Natural killer cell (primary cell): Measurements from ENCODE around the gene SLC44A5. TPM values are rescaled to one million over a fixed set of nuclear protein-coding genes. Genes with fewer than 3 reads are reported as not detected.
"Not testable (repeated sequence)": the region's sequence is repeated elsewhere in the genome, so short reads cannot be mapped to it uniquely, and the experiment has no call there.

ENCODE experiments used
- ATAC-seq, 3 donors: fragments of 150-1000 bp in 2 of 3; fragments of 200-7000 bp in 1 of 3; cut with Tn5 transposase; 1 replicate in 1 of 3; 2 replicates in 2 of 3; pipeline ENCODE4 v1.10.0; 2021; ENCODE audit warnings: mild to moderate bottlenecking in 2 of 3, moderate library complexity in 2 of 3
- DNase-seq, 2 donors: peaks; one replicate each; pipeline versions ENCODE4 v3.0.0 to v3.0.0-alpha.2; 2013 to 2021; ENCODE audit warnings: mixed read lengths in 1 of 2
- H3K27ac ChIP-seq: one replicate; pipeline ENCODE4 v1.5.1; 2013; ENCODE audit warnings: mild to moderate bottlenecking, low read length
- H3K27me3 ChIP-seq: one replicate; pipeline ENCODE4 v1.6.1; 2013; ENCODE audit warnings: low read length; ENCODE audit not compliant: control insufficient read depth, insufficient read depth
- H3K36me3 ChIP-seq: one replicate; pipeline ENCODE4 v1.6.1; 2013; ENCODE audit warnings: low read length; ENCODE audit not compliant: control insufficient read depth, insufficient read depth
- H3K4me1 ChIP-seq: one replicate; pipeline ENCODE4 v1.6.1; 2013; ENCODE audit warnings: low read length; ENCODE audit not compliant: control insufficient read depth, insufficient read depth
- H3K4me3 ChIP-seq: one replicate; pipeline ENCODE4 v1.5.1; 2013; ENCODE audit warnings: low read length
- H3K9me3 ChIP-seq: one replicate; pipeline ENCODE4 v1.6.1; 2013; ENCODE audit warnings: low read length; ENCODE audit not compliant: control insufficient read depth, insufficient read depth
- H3K27ac Mint-ChIP-seq, 2 donors: one replicate each; pipeline ENCODE4 v1.8.0; 2022; ENCODE audit warnings: mild to moderate bottlenecking in 2 of 2, mixed read lengths in 2 of 2, moderate library complexity in 1 of 2
- H3K27me3 Mint-ChIP-seq, 2 donors: one replicate each; pipeline ENCODE4 v1.8.0; 2022; ENCODE audit warnings: low read depth in 2 of 2, mixed read lengths in 2 of 2
- H3K36me3 Mint-ChIP-seq: one replicate; pipeline ENCODE4 v1.8.0; 2022; ENCODE audit warnings: mixed read lengths
- H3K4me1 Mint-ChIP-seq, 2 donors: one replicate each; pipeline ENCODE4 v1.8.0; 2022; ENCODE audit warnings: mixed read lengths in 2 of 2
- H3K4me3 Mint-ChIP-seq: one replicate; pipeline ENCODE4 v1.8.0; 2022; ENCODE audit warnings: mild to moderate bottlenecking, moderate library complexity, mixed read lengths
- H3K9me3 Mint-ChIP-seq, 2 donors: one replicate each; pipeline ENCODE4 v1.8.0; 2022; ENCODE audit warnings: mixed read lengths in 2 of 2
- WGBS: methylation state at CpG from one replicate; pipeline ENCODE4 v1.1.7; 2013; ENCODE audit warnings: missing lambda C conversion rate; ENCODE audit not compliant: insufficient coverage; 5-methylcytosine and 5-hydroxymethylcytosine counted together
- intact Hi-C: fragments of 100-400 bp; cut with micrococcal nuclease; formaldehyde crosslinking; loops from one replicate; pipeline ENCODE4 v1.14.2; 2022
- total RNA-seq, 4 donors: library from RNA; stranded (reverse); fragments of 120-200 nt in 1 of 4; gene quantifications; one replicate each; pipeline versions ENCODE4 v1.2.3 to v1.2.4, GENCODE V29; 2013 to 2022
- TF ChIP-seq, protein P1 (sequence below): fragments of 200-600 bp; IDR thresholded peaks from one replicate; pipeline ENCODE4 v1.8.0; 2022; ENCODE audit warnings: antibody characterized with exemption

Gene SLC44A5
- total RNA-seq, 3 donors from 2014 or later (not counting 1 experiment from before 2014, with no cell fraction given), result 0.15 to 1.2 TPM; not detected in 1

DNA sequence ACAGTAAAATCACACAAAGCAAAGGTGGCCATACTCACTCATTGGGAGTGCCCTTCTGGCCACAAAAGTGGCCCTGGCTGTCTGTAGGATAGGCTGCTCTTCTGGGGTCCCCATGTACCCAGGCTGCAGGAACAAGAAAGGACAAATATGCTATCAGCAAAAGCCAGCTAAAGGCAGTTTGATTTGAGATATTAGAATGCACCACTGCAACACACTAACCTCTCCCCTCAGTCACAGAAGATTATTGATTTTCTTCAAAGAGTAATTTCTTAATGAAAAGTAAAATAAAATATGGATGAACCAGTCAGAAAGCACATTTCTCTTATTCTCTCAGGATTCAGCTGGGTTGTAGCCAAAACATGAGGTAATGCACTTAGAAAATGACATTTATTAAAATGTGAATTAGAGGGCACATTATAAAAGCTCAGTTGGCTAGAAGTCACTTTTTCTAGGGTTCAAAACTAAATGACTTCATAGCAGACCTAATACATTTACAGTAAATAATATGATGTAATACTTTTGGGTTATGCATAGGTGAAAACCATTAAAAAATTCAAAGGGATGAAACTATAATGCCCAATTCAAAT lies 335.9 kb downstream of the SLC44A5 start:
- TF ChIP-seq, protein P1, sequence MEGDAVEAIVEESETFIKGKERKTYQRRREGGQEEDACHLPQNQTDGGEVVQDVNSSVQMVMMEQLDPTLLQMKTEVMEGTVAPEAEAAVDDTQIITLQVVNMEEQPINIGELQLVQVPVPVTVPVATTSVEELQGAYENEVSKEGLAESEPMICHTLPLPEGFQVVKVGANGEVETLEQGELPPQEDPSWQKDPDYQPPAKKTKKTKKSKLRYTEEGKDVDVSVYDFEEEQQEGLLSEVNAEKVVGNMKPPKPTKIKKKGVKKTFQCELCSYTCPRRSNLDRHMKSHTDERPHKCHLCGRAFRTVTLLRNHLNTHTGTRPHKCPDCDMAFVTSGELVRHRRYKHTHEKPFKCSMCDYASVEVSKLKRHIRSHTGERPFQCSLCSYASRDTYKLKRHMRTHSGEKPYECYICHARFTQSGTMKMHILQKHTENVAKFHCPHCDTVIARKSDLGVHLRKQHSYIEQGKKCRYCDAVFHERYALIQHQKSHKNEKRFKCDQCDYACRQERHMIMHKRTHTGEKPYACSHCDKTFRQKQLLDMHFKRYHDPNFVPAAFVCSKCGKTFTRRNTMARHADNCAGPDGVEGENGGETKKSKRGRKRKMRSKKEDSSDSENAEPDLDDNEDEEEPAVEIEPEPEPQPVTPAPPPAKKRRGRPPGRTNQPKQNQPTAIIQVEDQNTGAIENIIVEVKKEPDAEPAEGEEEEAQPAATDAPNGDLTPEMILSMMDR, result no peak
- no peak overlapping the region for H3K4me3 ChIP-seq
- no peak overlapping the region for H3K4me3 Mint-ChIP-seq
- H3K9me3 ChIP-seq, result no peaks in the 10 kb centered on the region
- no peaks in the 10 kb centered on the region for H3K4me1 Mint-ChIP-seq
- peaks cover 6% of the 10 kb centered on the region for H3K36me3 Mint-ChIP-seq
- H3K27me3 ChIP-seq, result no peaks in the 10 kb centered on the region
- H3K27ac Mint-ChIP-seq, result no peak overlapping the region
- no peak overlapping the region for H3K27ac ChIP-seq
- DNase-seq (no peak), ATAC-seq (no peak)
- H3K9me3 Mint-ChIP-seq, result peaks cover 6% of the 10 kb centered on the region in 2 donors
- H3K27me3 Mint-ChIP-seq, result no peaks in the 10 kb centered on the region
- no peaks in the 10 kb centered on the region for H3K4me1 ChIP-seq
- H3K36me3 ChIP-seq, result no peaks in the 10 kb centered on the region
- intact Hi-C loops, result no loop called here

DNA sequence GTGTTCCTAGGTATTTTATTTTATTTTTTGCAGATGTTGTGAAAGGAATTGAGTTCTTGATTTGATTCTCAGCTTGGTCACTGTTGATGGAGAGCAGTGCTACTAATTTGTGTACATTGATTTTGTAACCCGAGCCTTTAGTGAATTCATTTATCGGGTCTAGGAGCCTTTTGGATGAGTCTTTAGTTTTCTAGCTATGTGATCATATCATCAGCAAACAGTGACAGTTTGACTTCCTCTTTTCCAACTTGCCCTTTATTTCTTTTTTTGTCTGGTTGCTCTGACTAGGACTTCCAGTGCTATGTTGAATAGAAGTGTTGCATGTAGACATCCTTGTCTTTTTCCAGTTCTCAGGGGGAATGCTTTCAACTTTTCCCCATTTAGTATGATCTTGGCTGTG lies 337.8 kb downstream of the SLC44A5 start:
- no peak overlapping the region for H3K4me3 ChIP-seq
- H3K4me1 Mint-ChIP-seq, result no peaks in the 10 kb centered on the region
- intact Hi-C loops, result no loop called here
- DNase-seq (no peak), ATAC-seq (no peak)
- peaks cover 6% of the 10 kb centered on the region for H3K36me3 Mint-ChIP-seq
- H3K4me3 Mint-ChIP-seq, result no peak overlapping the region
- H3K9me3 Mint-ChIP-seq, result peaks cover 4 to 5% of the 10 kb centered on the region in 2 donors
- H3K36me3 ChIP-seq, result no peaks in the 10 kb centered on the region
- no peaks in the 10 kb centered on the region for H3K4me1 ChIP-seq
- no peaks in the 10 kb centered on the region for H3K27me3 ChIP-seq
- no peak overlapping the region for H3K27ac ChIP-seq
- H3K27ac Mint-ChIP-seq, result no peak overlapping the region
- TF ChIP-seq, protein P1, result no peak
- no peaks in the 10 kb centered on the region for H3K27me3 Mint-ChIP-seq
- no peaks in the 10 kb centered on the region for H3K9me3 ChIP-seq
- 63% methylated on average over 2 of the region's 2 CpGs for WGBS

DNA sequence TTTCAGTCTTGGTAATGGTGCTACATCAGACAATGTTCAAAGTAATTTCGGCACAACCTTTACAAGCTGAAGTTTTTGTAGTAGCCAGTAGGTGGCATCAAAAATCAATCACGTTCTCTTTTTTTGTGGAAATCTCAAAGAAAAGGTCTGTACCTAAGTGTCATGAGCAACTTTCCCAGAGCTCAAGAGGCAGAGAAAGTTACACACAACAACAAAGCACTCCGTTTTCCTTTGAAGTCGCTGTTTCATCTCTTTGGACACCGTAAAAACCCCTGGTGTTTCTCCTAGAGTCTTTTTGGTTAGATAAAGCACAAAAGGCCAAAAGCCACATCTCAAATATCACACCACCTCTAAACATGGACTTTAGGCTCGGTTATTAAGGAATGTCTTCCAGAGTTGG lies 345.1 kb downstream of the SLC44A5 start:
- Mint-ChIP-seq H3K27me3 (no peaks in the 10 kb centered on the region), H3K9me3 (peaks cover 2 to 9% of the 10 kb centered on the region in 2 donors), H3K4me1 (no peaks in the 10 kb centered on the region), H3K27ac (no peak overlapping the region), H3K4me3 (no peak overlapping the region), H3K36me3 (no peaks in the 10 kb centered on the region)
- Histone ChIP-seq H3K27ac (no peak overlapping the region), H3K36me3 (no peaks in the 10 kb centered on the region), H3K27me3 (no peaks in the 10 kb centered on the region), H3K4me1 (no peaks in the 10 kb centered on the region), H3K4me3 (no peak overlapping the region), H3K9me3 (no peaks in the 10 kb centered on the region)
- ATAC-seq, result no peak
- intact Hi-C loops, result no loop called here
- TF ChIP-seq, protein P1, result no peak
- DNase-seq, result peak in 1 of 2 donors; percentile 39
- 4% methylated on average over 5 of the region's 6 CpGs for WGBS

DNA sequence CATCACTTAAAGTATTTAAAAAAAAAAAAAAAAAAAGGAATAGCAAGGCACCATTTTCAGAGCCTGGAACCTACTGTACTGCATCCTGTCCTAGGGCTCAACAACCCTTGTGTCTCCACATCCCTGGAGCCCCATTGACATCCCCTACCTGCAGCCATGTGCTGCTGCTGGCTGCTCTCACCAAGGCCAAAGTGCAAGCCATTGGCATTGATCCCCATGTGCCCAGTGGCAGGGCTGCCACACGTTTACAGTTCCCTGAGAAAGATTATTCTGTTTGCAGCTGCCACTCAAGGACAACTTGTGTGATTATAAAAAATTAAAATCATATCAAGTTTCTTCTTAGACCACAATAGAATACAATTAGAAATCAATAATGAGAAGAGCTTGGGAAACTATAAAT lies 346.8 kb downstream of the SLC44A5 start:
- 60% methylated on average over 1 of the region's 1 CpG for WGBS
- TF ChIP-seq, protein P1, result no peak

DNA sequence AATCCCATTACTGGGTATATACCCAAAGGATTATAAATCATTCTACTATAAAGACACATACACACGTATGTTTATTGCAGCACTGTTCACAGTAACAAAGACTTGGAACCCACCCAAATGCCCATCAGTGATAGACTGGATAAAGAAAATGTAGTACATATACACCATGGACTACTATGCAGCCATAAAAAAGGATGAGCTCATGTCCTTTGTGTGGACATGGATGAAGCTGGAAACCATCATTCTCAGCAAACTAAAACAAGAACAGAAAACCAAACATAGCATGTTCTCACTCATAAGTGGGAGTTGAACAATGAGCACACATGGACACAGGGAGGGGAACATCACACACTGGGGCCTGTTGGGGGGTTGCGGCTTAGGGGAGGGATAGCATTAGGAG lies 347.3 kb downstream of the SLC44A5 start:
- intact Hi-C loops, result not testable (repeated sequence)

More for the DNA sequence above, 346.8 kb downstream of the SLC44A5 start:
- H3K4me1 ChIP-seq, result no peaks in the 10 kb centered on the region
- Mint-ChIP-seq H3K27ac (no peak overlapping the region), H3K4me3 (no peak overlapping the region), H3K27me3 (no peaks in the 10 kb centered on the region), H3K4me1 (no peaks in the 10 kb centered on the region), H3K9me3 (peaks cover 2 to 7% of the 10 kb centered on the region in 2 donors), H3K36me3 (no peaks in the 10 kb centered on the region)
- no peak for ATAC-seq
- intact Hi-C loops, result no loop called here
- H3K27me3 ChIP-seq, result no peaks in the 10 kb centered on the region
- no peak overlapping the region for H3K27ac ChIP-seq
- H3K4me3 ChIP-seq, result no peak overlapping the region
- H3K36me3 ChIP-seq, result no peaks in the 10 kb centered on the region
- DNase-seq, result no peak
- H3K9me3 ChIP-seq, result no peaks in the 10 kb centered on the region

More for the DNA sequence above, 347.3 kb downstream of the SLC44A5 start:
- H3K4me1 Mint-ChIP-seq, H3K36me3 ChIP-seq, H3K36me3 Mint-ChIP-seq, H3K9me3 ChIP-seq, H3K27ac Mint-ChIP-seq, H3K27ac ChIP-seq, H3K4me1 ChIP-seq, H3K4me3 ChIP-seq, ATAC-seq, H3K9me3 Mint-ChIP-seq, H3K4me3 Mint-ChIP-seq, H3K27me3 Mint-ChIP-seq, DNase-seq, H3K27me3 ChIP-seq: not testable (repeated sequence)
- WGBS, result 83% methylated on average over 1 of the region's 2 CpGs
